GM12878 (cell line): Measurements from ENCODE around the gene PRKCI.
A peak's percentile ranks its signal among the peaks of the same experiment; 100 is the strongest.

Source experiments
- ATF7 ChIP-seq: fragments of 450-650 bp; IDR thresholded peaks from 2 replicates; pipeline ENCODE4 v1.6.1; 2016; ENCODE audit warnings: low read depth, mild to moderate bottlenecking
- CEBPZ ChIP-seq: fragments of 150-350 bp; IDR thresholded peaks from 2 replicates; pipeline ENCODE4 v1.6.1; 2016; ENCODE audit warnings: low read depth, low read length
- CREM ChIP-seq: IDR thresholded peaks from 2 replicates; pipeline ENCODE4 v1.6.1; 2014; ENCODE audit warnings: antibody characterized with exemption, low read depth
- CTCF ChIP-seq, 3 experiments: IDR thresholded peaks in 2 of 3; conservative IDR thresholded peaks in 1 of 3; 2 replicates each; pipeline ENCODE4 v1.5.1; 2011; ENCODE audit warnings: low read depth in 3 of 3, low read length in 3 of 3, mild to moderate bottlenecking in 3 of 3, control low read depth in 2 of 3, moderate library complexity in 2 of 3, inconsistent platforms in 1 of 3, mixed read lengths in 1 of 3; ENCODE audit not compliant: control insufficient read depth in 2 of 3, insufficient read depth in 1 of 3; ENCODE audit errors: extremely low read depth in 1 of 3
- POLR2A ChIP-seq: IDR thresholded peaks from 2 replicates; pipeline ENCODE4 v1.6.1; 2011; ENCODE audit warnings: low read depth, mild to moderate bottlenecking, low read length
- RBBP5 ChIP-seq: fragments of 200-600 bp; sonication (generic); conservative IDR thresholded peaks from 2 replicates; pipeline ENCODE4 v1.6.1; 2016
- RFX5 ChIP-seq: IDR thresholded peaks from 2 replicates; pipeline ENCODE4 v1.6.1; 2011; ENCODE audit warnings: low read depth, low read length, improper control_type of control experiment
- SREBF2 ChIP-seq: IDR thresholded peaks from 2 replicates; pipeline ENCODE4 v1.6.1; 2012; ENCODE audit warnings: mild to moderate bottlenecking, low read length
- SUZ12 ChIP-seq: fragments of 200-600 bp; sonication (generic); IDR thresholded peaks from one replicate; pipeline ENCODE4 v1.6.1; 2018; ENCODE audit warnings: antibody characterized with exemption, mild to moderate bottlenecking; ENCODE audit not compliant: unreplicated experiment

DNA sequence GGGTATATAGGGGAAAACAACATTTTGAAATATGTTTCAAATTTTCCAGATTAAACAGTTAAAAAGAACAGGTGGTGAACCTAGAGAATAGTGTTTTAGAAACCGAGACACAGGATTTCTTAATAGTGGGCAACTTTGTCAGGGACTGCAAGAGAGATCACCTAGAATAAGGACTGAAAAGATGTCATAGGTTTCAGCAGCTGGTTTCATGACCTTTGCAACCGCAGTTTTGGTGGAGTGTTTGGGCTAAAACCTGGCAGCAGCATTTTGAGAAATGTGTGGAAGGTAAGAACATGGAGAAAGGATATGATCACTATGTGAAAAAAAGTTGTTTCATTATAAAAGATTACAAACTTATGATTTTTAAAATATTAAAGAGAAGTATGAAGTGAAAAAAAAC, 34.9 kb downstream of the PRKCI start:
- TF ChIP-seq ATF7 (peak; percentile 73), CREM (peak; percentile 76), CTCF (IDR thresholded peaks at IDR 0.05 in 2 of 3, conservative IDR thresholded peaks at IDR 0.05 in 1 of 3; ENCODE audit: control insufficient read depth in 2 of 3, extremely low read depth in 1 of 3, insufficient read depth in 1 of 3, low read depth in 3 of 3, low read length in 3 of 3) (no peak), SREBF2 (no peak), POLR2A (no peak), RFX5 (no peak), SUZ12 (no peak), RBBP5 (no peak), CEBPZ (no peak)
